Stimulated activated CD4-positive, alpha-beta T cell treated with anti-CD3 and anti-CD28 coated beads, Interleukin-4, amount 100 ng/mL, for 48 hours (primary cell): Measurements from ENCODE around the gene COMMD7.
"Not testable (repeated sequence)": the region's sequence is repeated elsewhere in the genome, so short reads cannot be mapped to it uniquely, and the experiment has no call there.

Experiments used
- DNase-seq, 2 donors: peaks; one replicate each; pipeline ENCODE4 v3.0.0-alpha.2; 2020; ENCODE audit warnings: low read depth in 2 of 2

The COMMD7 gene

GRCh38 chr20:32765230-32765875 lies 22.1 kb upstream of the COMMD7 start:
- DNase-seq, result not testable (repeated sequence)

- no peak for DNase-seq
Measured at GRCh38 chr20:32764005-32764960, 21.0 kb upstream of the COMMD7 start.

- no peak for DNase-seq
Measured at GRCh38 chr20:32763202-32764004, 20.1 kb upstream of the COMMD7 start.

GRCh38 chr20:32762754-32763201 lies 19.5 kb upstream of the COMMD7 start:
- DNase-seq, result no peak

GRCh38 chr20:32761831-32762753 lies 18.8 kb upstream of the COMMD7 start, which contains the start of gene DNMT3B:
Gene DNMT3B, plus strand, starts transcription at chr20:32762385. Its CDS starts 17,939 bp downstream, at chr20:32780324.
- DNase-seq, result peak; percentile 61 to 71

DNA sequence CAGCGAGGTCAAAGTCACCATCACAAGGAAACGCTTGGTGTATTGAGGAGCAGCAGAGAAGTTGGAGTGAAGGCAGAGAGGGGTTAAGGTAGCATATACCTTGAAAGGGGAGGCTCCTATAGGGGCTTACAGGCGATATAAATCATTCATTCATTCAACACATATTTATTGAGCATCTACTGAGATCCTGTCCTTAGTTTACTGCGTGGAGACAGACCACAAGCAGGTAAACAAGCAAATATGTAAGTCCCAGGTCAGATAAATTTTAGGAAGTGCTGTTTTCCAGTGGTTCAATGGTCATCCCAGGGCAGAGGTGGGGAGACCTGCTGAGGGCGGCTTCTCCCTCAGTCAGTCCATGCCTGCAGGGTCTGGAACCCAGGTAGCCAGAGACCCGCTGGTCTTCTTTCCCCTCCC lies 18.2 kb upstream of the COMMD7 start:
- DNase-seq, result no peak

- DNase-seq, result no peak
Measured at GRCh38 chr20:32756156-32756555, 12.9 kb upstream of the COMMD7 start.

- DNase-seq, result no peak
Measured at GRCh38 chr20:32753731-32754130, 10.5 kb upstream of the COMMD7 start.

- no peak for DNase-seq
Measured at GRCh38 chr20:32752458-32753250, 9.4 kb upstream of the COMMD7 start.

GRCh38 chr20:32751702-32752457 lies 8.6 kb upstream of the COMMD7 start:
- DNase-seq, result no peak

DNA sequence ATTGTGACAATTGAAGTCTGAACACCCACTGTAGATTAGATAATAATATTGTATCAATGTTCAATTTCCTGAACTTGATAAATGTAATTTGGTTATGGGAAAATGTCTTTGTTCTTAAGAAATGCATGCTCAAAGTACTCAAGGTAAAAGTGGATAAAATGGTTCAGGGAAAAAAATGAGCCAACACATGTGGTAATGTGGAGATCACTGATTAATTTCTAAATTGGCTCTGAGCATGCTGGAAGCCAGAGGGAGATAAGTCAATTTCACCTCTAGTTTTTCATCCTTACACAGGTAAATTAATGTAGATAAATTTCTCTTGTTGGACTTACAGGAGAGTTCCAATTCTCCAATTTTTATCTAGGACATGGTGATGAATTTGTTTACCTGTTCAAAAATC lies 8.0 kb upstream of the COMMD7 start:
- no peak for DNase-seq

DNA sequence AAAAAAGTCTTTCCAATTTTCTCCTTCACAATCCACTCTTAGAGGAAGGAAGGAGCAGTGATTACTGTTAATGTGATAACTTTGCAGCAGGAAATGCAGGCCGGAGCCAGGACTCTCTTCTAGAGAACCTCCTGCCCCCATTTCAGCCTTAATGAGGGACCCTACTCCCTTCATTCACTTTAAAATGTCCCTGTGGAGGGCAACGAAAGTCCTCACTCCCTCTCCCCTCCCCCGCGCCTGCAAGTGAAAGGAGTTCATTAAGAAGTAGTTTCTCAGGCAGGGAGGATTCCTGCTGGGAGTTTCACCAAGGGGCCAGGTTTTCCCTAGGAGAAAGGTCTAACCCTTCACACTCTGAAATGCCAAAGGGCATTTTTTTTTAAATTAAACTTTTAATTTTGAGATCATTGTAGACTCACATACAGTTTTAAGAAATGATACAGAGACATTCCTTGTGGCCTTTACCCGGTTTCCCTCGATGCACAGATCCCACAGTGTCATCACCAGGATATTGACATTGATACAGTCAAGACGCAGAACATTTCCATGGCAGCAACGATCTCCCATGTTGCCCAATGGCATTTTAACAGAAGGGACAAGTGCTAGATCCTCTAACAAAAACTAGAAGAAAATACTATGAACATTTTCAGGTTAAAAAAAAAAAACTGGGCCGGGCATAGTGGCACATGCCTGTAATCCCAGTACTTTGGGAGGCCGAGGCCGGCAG lies 6.8 kb upstream of the COMMD7 start:
- no peak for DNase-seq

DNA sequence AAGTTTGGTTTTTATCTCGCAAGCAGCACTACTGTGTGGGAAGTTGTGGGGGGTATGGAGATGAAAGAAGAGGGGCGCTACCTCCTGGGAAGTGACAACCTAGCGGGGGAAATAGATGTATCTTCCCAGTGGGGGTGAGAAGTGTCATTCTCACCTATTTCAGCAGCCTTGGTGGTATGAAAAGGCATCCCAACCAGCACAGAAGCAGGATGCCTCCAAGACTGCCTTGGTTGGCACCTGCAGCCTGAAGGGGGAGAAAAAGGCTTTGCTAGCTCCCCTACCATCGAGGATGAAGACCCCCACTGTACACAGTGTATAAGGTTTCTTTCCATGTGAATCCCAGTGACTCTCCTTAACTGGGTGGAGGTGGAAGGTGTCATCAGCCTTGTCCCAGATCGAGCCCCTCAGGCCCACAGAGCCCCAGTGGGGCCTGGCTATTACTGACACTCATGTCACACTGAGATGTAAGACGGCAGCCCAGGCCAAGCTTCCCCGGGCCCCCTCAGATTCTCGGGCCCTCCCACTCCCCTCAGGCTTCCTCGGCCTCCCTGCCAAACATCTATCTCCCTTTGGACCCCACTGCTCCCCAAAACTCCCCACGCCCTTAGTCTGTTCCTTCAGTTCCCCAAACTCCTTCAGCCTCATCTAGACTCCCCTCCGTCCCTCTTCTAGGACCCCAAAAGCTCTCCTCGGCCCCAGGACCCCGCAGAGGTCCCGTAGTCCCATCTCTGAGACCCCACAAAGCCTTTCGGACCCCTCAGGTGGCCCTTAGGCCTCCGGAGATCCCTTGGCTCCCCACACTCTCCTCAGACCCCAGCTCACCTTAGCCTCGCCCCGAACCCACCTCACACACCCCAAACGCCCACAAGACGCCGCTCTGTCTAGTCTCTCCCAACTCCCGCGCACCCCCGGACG lies 688 bp downstream of the COMMD7 start:
- no peak for DNase-seq

DNA sequence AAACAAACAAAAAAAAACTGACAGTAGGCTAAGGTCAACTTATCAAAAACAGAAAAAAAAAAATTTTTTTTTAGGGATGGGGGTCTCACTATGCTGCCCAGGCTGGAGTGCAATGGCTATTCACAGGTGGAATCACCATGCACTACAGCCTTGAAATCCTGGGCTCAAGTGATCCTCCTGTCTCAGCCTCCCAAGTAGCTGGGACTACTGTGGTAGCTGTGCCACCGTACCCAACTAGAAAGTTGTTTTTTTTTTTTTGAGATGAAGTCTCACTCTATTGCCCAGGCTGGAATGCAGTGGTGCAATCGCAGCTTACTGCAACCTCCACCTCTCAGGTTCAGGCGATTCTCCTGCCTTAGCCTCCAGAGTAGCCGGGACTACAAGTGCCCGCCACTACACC lies 2.1 kb downstream of the COMMD7 start:
- no peak for DNase-seq

GRCh38 chr20:32737371-32738223 lies 5.7 kb downstream of the COMMD7 start:
- no peak for DNase-seq

DNA sequence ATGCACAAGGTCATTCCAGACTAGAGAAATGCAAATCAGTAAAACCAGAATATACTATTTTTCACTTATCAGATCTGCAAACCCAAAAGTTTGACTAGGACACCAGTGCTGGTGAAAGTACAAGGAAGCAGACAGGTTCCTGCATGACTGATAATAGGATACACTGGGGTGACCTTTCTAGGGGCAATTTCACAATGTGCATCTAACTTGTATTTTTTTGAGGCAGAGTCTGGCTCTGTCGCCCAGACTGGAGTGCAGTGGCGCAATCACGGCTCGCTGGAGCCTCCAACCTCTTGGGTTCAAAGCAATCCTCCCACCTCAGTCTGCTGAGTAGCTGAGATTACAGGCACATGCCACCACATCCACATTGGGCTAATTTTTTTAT lies 11.4 kb downstream of the COMMD7 start:
- DNase-seq, result no peak

DNA sequence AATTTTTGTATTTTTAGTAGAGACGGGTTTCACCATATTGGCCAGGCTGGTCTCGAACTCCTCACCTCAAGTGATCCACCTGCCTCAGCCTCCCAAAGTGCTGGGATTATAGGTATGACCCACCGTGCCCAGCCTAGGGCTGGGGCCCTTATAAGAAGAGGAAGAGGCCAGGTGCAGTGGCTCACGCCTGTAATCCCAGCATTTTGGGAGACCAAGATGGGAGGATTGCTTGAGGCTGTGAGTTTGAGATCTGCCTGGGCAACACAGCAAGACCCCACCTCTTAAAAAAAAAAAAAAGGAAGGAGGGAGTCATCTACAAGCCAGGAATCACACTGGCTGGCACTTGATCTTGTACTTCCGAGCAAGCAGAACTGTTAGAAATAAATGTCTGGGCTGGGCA lies 13.9 kb downstream of the COMMD7 start:
- DNase-seq, result not testable (repeated sequence)
